ENCODE results near the gene BSND. TPM values are rescaled to one million over a fixed set of nuclear protein-coding genes. Genes with fewer than 3 reads are reported as not detected.

Gene BSND
- total RNA-seq, 1 experiment from 2014 or later: 0.42 TPM

- DNase-seq (ENCODE audit: low spot score): no peak
- TF ChIP-seq RORB (CRISPR knock-in tag; IDR thresholded peaks at IDR 0.05) (no peak), TEAD1 (CRISPR knock-in tag; IDR thresholded peaks at IDR 0.05) (no peak)
- TF ChIP-seq, protein P1, sequence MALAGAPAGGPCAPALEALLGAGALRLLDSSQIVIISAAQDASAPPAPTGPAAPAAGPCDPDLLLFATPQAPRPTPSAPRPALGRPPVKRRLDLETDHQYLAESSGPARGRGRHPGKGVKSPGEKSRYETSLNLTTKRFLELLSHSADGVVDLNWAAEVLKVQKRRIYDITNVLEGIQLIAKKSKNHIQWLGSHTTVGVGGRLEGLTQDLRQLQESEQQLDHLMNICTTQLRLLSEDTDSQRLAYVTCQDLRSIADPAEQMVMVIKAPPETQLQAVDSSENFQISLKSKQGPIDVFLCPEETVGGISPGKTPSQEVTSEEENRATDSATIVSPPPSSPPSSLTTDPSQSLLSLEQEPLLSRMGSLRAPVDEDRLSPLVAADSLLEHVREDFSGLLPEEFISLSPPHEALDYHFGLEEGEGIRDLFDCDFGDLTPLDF (CRISPR knock-in tag; IDR thresholded peaks at IDR 0.05): no peak
- TF ChIP-seq, protein P2, sequence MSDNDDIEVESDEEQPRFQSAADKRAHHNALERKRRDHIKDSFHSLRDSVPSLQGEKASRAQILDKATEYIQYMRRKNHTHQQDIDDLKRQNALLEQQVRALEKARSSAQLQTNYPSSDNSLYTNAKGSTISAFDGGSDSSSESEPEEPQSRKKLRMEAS (CRISPR knock-in tag; IDR thresholded peaks at IDR 0.05): no peak
- TF ChIP-seq, protein P3, sequence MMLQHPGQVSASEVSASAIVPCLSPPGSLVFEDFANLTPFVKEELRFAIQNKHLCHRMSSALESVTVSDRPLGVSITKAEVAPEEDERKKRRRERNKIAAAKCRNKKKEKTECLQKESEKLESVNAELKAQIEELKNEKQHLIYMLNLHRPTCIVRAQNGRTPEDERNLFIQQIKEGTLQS (CRISPR knock-in tag; conservative IDR thresholded peaks at IDR 0.05): no peak
- ChIA-PET POLR2A (no interaction called here), CTCF (interaction anchor here (1.5 to 7.7 kb wide), 4 partner anchors 12 to 39 kb away, joined by 4 to 51 read pairs (median 11); partner anchors contain the start of gene BSND)
- H3K36me3 Mint-ChIP-seq: no peaks in the 10 kb centered on the region
- no peak for ATAC-seq
- H3K4me1 Mint-ChIP-seq: peaks cover 18% of the 10 kb centered on the region
- H3K27ac Mint-ChIP-seq: no peak overlapping the region; the same call in 1 of the 2 replicates
- no peak overlapping the region for H3K4me3 Mint-ChIP-seq
- H3K9me3 Mint-ChIP-seq: no peaks in the 10 kb centered on the region
- H3K27me3 Mint-ChIP-seq (ENCODE audit: low read depth): peaks cover 19% of the 10 kb centered on the region
These were observed 14.4 kb upstream of the BSND start for GRCh38 chr1:54984131-54984842.

DNA sequence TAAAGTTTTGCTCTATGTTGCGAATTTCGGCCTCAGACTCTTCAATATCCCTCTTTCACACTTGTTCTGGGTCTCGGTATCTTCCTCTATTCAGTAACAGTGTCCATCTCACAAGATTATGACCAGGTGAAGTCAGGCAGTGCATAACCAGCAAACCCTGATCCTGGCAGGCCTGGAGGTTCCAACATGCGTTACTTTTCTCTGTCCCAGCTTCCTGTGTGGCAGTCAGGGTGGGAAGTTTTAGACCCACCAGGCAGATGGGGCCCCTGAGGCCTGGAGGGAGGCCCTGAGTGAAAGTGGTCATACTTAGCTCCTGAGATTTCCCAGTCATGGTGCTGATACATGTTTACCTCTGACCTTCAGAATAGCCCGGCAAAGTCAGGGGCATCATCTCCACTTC lies 13.2 kb upstream of the BSND start:
- TF ChIP-seq NR1H2 (CRISPR knock-in tag; IDR thresholded peaks at IDR 0.05) (no peak), ATF6 (CRISPR knock-in tag; IDR thresholded peaks at IDR 0.05) (no peak), GTF2I (CRISPR knock-in tag; conservative IDR thresholded peaks at IDR 0.05) (no peak), JAZF1 (CRISPR knock-in tag; IDR thresholded peaks at IDR 0.05) (no peak)
- TF ChIP-seq, protein P4, sequence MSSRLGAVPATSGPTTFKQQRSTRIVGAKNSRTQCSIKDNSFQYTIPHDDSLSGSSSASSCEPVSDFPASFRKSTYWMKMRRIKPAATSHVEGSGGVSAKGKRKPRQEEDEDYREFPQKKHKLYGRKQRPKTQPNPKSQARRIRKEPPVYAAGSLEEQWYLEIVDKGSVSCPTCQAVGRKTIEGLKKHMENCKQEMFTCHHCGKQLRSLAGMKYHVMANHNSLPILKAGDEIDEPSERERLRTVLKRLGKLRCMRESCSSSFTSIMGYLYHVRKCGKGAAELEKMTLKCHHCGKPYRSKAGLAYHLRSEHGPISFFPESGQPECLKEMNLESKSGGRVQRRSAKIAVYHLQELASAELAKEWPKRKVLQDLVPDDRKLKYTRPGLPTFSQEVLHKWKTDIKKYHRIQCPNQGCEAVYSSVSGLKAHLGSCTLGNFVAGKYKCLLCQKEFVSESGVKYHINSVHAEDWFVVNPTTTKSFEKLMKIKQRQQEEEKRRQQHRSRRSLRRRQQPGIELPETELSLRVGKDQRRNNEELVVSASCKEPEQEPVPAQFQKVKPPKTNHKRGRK (CRISPR knock-in tag; IDR thresholded peaks at IDR 0.05; ENCODE audit: borderline replicate concordance): no peak
- Mint-ChIP-seq H3K27ac (no peak overlapping the region), H3K9me3 (no peaks in the 10 kb centered on the region), H3K27me3 (ENCODE audit: low read depth) (peaks cover 9% of the 10 kb centered on the region), H3K4me3 (no peak overlapping the region), H3K36me3 (no peaks in the 10 kb centered on the region), H3K4me1 (peaks cover 12% of the 10 kb centered on the region)
- ChIA-PET CTCF (interaction anchor here (3.6 to 7.7 kb wide), 3 partner anchors 11 to 36 kb away, joined by 14 to 51 read pairs (median 18); partner anchors contain the start of gene BSND), POLR2A (no interaction called here)
- no peak for DNase-seq (ENCODE audit: low spot score)
- no peak for ATAC-seq

GRCh38 chr1:54986025-54986424 lies 12.7 kb upstream of the BSND start:
- ChIA-PET POLR2A (no interaction called here), CTCF (interaction anchor here (3.6 to 7.7 kb wide), 4 partner anchors 10 to 41 kb away, joined by 14 to 51 read pairs (median 22); partner anchors contain the start of gene BSND)
- Mint-ChIP-seq H3K4me3 (no peak overlapping the region), H3K36me3 (no peaks in the 10 kb centered on the region), H3K27me3 (ENCODE audit: low read depth) (peaks cover 6% of the 10 kb centered on the region), H3K9me3 (no peaks in the 10 kb centered on the region), H3K4me1 (peaks cover 12% of the 10 kb centered on the region), H3K27ac (no peak overlapping the region)
- ATAC-seq (no peak), DNase-seq (ENCODE audit: low spot score) (no peak)
- no peak for TF ChIP-seq ZNF219 (CRISPR knock-in tag; IDR thresholded peaks at IDR 0.05; ENCODE audit: borderline replicate concordance)
- TF ChIP-seq MXD4 (CRISPR knock-in tag; IDR thresholded peaks at IDR 0.05; ENCODE audit: borderline replicate concordance): no peak
- TF ChIP-seq CBFB (CRISPR knock-in tag; IDR thresholded peaks at IDR 0.05; ENCODE audit: low read depth): no peak
- no peak for TF ChIP-seq ZNF232 (CRISPR knock-in tag; IDR thresholded peaks at IDR 0.05)
- no peak for TF ChIP-seq ARID4B (CRISPR knock-in tag; IDR thresholded peaks at IDR 0.05; ENCODE audit: borderline replicate concordance)
- no peak for TF ChIP-seq ZNF317 (CRISPR knock-in tag; IDR thresholded peaks at IDR 0.05; ENCODE audit: borderline replicate concordance, low read depth)
- TF ChIP-seq CREB1 (CRISPR knock-in tag; IDR thresholded peaks at IDR 0.05): no peak
- no peak for TF ChIP-seq NR3C1 (CRISPR knock-in tag; conservative IDR thresholded peaks at IDR 0.05; ENCODE audit: low read depth)
- TF ChIP-seq, protein P5, sequence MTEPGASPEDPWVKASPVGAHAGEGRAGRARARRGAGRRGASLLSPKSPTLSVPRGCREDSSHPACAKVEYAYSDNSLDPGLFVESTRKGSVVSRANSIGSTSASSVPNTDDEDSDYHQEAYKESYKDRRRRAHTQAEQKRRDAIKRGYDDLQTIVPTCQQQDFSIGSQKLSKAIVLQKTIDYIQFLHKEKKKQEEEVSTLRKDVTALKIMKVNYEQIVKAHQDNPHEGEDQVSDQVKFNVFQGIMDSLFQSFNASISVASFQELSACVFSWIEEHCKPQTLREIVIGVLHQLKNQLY (CRISPR knock-in tag; IDR thresholded peaks at IDR 0.05): no peak
